GM12874 (cell line): Measurements from ENCODE around the gene IKZF2.

Experiments used
- TF ChIP-seq, protein P1 (sequence below): IDR thresholded peaks from 2 replicates; pipeline ENCODE4 v1.5.1; 2011; ENCODE audit warnings: low read depth, mild to moderate bottlenecking, control low read depth, low read length, moderate library complexity; ENCODE audit not compliant: insufficient read depth

The IKZF2 gene

DNA sequence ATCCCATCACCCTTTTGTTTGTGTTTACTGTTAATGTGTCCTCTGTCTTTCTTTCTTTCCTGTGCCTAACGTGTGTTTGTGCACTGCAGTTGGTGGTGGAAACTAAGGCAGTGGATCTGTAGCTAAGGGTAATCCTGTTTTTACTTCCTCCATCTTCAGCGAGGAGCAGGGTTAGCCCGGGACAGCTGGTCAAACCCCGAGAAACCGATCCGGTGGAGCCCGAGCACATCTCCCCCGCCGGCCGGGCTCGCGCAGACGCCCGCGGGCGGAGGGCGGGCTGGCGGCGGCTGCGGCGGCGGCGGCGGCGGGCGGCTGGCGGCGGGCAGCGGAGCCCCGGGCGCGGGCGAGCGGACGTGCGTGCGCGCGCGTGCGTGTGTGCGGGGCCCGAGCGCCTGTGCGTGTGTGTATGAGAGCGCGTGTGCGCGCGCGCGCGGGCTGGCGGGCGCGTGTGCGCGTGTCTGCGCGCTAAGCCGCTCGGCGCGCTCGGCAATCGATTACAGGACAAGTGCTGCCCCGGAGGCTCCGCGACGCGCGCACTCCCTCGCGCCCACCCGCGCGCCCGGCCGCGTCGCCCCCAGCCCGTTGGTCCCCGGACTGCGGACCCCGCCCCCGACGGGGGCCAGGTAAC lies at the start of gene IKZF2:
IKZF2 (minus strand) TSS at position 176 of the 628 bp plus-strand sequence. CDS start 2,983 bp downstream, outside the sequence.
- TF ChIP-seq, protein P1, sequence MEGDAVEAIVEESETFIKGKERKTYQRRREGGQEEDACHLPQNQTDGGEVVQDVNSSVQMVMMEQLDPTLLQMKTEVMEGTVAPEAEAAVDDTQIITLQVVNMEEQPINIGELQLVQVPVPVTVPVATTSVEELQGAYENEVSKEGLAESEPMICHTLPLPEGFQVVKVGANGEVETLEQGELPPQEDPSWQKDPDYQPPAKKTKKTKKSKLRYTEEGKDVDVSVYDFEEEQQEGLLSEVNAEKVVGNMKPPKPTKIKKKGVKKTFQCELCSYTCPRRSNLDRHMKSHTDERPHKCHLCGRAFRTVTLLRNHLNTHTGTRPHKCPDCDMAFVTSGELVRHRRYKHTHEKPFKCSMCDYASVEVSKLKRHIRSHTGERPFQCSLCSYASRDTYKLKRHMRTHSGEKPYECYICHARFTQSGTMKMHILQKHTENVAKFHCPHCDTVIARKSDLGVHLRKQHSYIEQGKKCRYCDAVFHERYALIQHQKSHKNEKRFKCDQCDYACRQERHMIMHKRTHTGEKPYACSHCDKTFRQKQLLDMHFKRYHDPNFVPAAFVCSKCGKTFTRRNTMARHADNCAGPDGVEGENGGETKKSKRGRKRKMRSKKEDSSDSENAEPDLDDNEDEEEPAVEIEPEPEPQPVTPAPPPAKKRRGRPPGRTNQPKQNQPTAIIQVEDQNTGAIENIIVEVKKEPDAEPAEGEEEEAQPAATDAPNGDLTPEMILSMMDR: no peak

DNA sequence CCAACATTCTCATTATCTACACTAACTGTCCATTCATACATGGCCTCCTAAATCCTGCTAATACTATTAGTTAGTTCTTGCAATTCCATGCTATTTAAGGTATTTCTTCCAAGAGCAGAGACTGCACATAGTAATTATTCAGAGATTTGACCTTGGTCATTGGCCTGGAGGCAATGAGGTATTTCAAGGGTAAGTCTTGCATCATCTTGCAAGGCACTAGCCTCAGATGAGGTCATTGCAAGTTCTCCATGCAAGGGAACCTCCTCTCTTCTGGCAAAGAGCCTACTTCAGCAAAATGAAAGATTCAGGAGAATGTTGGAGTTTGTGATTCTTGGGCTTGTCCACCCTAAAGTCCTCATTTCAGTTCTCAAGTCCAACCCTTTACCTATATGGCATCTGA lies 48.5 kb upstream of the IKZF2 start:
- TF ChIP-seq, protein P1: no peak

DNA sequence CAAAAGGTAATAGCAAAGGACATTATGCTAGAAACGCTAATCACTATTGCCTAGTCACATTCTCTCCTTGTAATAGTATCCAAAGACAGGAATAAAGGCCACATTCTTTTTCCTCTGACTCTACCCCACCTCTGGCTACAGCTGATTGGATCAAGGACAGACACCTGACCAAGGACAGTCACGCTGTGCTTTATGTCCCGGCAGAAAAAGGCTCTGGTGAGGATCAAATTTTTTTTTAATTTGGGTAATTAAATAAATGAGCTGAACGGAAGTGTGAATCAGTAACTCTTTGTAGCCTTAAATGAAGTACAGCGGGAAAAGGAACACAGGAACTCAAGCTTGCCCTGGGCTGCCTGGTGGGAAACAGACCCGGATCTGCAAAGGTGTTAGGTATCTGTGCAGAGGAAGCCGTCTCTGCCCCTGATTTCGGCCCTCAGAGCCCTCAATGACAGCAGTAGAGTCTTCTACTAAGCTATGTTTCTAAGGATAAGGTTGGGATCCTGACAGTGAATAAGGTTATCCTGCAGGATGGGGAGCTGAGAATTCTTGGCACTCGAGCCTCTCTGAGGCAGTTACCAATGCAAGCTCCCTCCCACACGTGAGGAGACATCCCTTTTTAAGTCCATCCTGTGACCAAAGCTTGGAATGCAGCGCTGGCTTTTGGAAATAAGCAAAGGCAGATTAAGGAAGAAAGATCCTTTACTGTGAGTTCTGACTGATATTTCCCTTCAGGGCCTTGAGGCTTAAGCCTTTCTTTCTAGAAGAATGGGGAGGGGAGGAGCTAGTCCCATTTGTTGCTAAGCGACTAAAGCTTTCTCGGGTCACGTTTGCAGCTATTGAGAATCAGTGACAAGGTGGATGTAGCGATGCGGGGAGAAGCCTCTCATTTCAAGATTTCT lies 37.8 kb upstream of the IKZF2 start:
- TF ChIP-seq, protein P1: no peak

- TF ChIP-seq, protein P1: no peak
Observed at GRCh38 chr2:213188533-213188867, 37.1 kb upstream of the IKZF2 start.

DNA sequence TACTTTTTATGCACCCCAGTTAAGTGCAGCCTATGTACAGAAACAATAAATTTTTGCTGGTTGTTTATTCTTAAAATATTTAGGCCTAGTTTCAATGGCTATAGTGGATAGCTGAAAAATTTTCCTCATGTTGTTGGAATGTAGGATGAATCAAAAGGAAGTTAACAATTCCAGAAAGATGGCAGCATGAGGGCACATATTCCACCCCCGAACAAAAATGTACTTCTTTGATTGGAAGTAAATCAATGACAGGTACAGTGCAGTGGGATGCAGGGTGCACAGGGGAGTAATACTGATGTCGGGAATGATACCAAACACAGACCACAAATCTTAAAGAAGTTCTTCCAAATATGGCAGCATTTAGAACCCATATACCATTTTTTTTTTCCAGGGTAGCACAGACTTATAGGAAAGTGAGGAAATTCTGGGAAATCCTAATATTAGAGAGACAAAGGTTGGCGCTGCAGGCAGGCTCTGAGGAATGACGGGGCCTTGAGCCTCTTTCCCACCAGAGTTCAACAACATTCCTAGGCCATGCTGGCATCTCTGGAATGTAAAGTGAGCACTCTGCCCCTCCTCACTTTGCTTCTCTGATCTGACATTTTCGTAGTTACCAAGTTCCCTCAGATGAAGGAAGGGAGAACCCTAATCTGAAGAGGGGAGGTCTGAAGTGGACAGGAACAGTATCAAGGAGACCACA lies 36.6 kb upstream of the IKZF2 start:
- TF ChIP-seq, protein P1: no peak

DNA sequence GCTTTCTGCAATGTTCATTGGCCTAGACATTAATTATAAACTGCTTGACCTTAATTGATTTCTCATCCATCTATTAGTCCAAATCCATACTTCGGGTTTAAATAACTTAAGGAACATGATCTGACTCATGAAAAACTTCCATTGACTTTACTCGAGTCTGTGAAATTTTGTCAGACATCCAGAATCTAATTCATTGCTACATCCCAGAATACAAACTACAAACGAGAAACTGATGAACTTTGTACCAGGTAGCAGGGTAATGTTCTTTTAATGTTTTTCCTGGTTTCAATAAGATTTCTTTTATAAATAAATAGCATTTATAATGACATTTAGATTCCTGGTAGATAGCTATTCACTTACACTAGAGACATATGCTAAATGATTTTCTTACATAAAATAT lies 36.0 kb upstream of the IKZF2 start:
- TF ChIP-seq, protein P1: no peak

DNA sequence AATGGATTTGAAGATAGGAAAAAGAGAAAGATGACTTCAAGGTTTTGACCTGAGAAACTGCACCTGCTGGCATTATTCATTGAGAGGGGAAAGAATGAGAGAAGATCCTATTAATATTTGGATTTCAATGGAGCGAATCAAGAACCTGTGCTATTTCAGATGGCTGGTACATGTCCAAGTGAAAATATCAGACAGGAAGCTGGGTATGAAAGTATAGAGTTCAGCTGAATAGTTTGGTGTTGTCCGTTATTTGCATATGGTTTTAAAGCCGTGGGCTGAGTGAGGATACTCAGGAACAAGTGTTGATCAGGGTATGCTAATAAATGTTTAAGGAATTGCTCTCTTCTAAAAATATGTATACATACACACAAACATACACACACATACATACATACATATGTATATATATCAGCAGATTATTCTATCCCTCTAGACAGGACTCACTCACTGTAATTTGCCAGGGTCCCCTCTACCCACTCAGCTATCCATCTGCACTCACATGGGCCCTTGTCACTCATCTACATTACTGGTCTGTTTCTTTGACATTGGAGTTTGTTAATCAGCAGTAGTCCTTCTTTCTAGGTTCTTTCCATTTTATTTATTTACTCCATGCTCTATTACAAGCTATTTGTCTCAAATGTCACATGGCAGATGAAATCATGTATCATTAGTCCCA lies 33.9 kb upstream of the IKZF2 start:
- TF ChIP-seq, protein P1: no peak
